ENCODE measurements around the gene CABP1. TPM values are rescaled to one million over a fixed set of nuclear protein-coding genes. Genes with fewer than 3 reads are reported as not detected.

CABP1 gene
- total and polyA plus RNA-seq, 2 of the 13 experiments (the other 11 are each of a cell fraction or from before 2014, with no cell fraction given), result not detected

DNA sequence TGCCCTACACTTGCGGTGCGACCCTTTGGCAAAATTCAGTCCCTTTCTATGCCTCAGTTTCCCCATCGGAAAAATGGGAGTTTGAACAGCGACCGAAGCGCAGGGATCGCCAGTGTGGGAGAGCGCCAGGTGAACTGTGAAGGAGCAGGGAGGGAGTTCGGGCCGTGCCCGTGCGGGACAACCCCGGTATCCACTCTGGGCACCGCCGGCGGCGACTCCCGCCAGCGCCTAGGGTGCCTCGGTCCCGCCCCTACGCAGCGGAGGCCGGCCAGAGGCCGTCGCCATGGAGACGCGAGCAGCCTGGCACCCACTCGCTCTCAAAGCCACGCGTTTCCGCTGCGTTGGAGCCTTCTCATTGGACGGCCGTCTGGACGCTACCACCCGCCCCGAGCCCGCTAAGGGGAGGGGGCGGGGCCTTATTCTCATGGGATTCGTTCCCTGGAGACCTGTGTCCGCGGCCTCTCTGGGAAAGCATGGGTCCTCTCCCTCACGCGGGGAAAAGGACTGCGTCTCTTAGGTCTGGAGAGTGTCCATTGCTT is 45.8 kb downstream of the CABP1 start (continued):
- TF ChIP-seq, protein P1, sequence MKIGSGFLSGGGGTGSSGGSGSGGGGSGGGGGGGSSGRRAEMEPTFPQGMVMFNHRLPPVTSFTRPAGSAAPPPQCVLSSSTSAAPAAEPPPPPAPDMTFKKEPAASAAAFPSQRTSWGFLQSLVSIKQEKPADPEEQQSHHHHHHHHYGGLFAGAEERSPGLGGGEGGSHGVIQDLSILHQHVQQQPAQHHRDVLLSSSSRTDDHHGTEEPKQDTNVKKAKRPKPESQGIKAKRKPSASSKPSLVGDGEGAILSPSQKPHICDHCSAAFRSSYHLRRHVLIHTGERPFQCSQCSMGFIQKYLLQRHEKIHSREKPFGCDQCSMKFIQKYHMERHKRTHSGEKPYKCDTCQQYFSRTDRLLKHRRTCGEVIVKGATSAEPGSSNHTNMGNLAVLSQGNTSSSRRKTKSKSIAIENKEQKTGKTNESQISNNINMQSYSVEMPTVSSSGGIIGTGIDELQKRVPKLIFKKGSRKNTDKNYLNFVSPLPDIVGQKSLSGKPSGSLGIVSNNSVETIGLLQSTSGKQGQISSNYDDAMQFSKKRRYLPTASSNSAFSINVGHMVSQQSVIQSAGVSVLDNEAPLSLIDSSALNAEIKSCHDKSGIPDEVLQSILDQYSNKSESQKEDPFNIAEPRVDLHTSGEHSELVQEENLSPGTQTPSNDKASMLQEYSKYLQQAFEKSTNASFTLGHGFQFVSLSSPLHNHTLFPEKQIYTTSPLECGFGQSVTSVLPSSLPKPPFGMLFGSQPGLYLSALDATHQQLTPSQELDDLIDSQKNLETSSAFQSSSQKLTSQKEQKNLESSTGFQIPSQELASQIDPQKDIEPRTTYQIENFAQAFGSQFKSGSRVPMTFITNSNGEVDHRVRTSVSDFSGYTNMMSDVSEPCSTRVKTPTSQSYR (CRISPR knock-in tag; IDR thresholded peaks at IDR 0.05; ENCODE audit: borderline replicate concordance), result no peak
- TF ChIP-seq SALL2 (CRISPR knock-in tag; IDR thresholded peaks at IDR 0.05) (no peak), POGZ (CRISPR knock-in tag; IDR thresholded peaks at IDR 0.05) (no peak), ZNF24 (IDR thresholded peaks at IDR 0.05) (no peak), KDM6A (CRISPR knock-in tag; IDR thresholded peaks at IDR 0.05; ENCODE audit: low read depth) (no peak), ZSCAN21 (CRISPR knock-in tag; IDR thresholded peaks at IDR 0.05; ENCODE audit: borderline replicate concordance) (peak; percentile 25; the same call in 1 of the 2 replicates), POLR2G (IDR thresholded peaks at IDR 0.05; ENCODE audit: low read depth, low read length) (no peak), KLF9 (CRISPR knock-in tag; IDR thresholded peaks at IDR 0.05; ENCODE audit: low read depth) (peak; percentile 89; the same call in 1 of the 2 replicates), ZNF124 (CRISPR knock-in tag; IDR thresholded peaks at IDR 0.05) (no peak), JUN (CRISPR knock-in tag; IDR thresholded peaks at IDR 0.05) (no peak), PHF8 (CRISPR knock-in tag; IDR thresholded peaks at IDR 0.05) (no peak; the same call in none of the 2 replicates), TOPORS (CRISPR knock-in tag; IDR thresholded peaks at IDR 0.05) (no peak), YEATS2 (CRISPR knock-in tag; IDR thresholded peaks at IDR 0.05; ENCODE audit: borderline replicate concordance) (0 out of 2 replicates have a peak, but pooled peaks have one; percentile 50), ATRX (CRISPR knock-in tag; IDR thresholded peaks at IDR 0.05; ENCODE audit: borderline replicate concordance) (no peak), KDM3A (CRISPR knock-in tag; IDR thresholded peaks at IDR 0.05; ENCODE audit: low read depth) (no peak), CEBPB (IDR thresholded peaks at IDR 0.05; ENCODE audit: borderline replicate concordance, low read depth, low read length) (no peak), ADNP (CRISPR knock-in tag; IDR thresholded peaks at IDR 0.05) (no peak), SPEN (CRISPR knock-in tag; IDR thresholded peaks at IDR 0.05; ENCODE audit: low read depth) (peak; percentile 4; the same call in 1 of the 2 replicates), ZNF878 (CRISPR knock-in tag; IDR thresholded peaks at IDR 0.05) (no peak), REL (CRISPR knock-in tag; conservative IDR thresholded peaks at IDR 0.05) (0 out of 2 replicates have a peak, but pooled peaks have one; percentile 4), HHEX (CRISPR knock-in tag; IDR thresholded peaks at IDR 0.05) (no peak), RARA (CRISPR knock-in tag; IDR thresholded peaks at IDR 0.05) (no peak)
- TF ChIP-seq, protein P2, sequence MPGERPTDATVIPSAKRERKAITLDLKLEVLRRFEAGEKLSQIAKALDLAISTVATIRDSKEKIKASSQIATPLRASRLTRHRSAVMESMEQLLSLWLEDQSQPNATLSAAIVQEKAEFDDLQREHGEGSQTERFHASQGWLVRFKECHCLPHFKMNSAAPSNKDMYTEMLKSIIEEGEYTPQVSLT (CRISPR knock-in tag; IDR thresholded peaks at IDR 0.05; ENCODE audit: borderline replicate concordance, low read depth), result 0 out of 2 replicates have a peak, but pooled peaks have one; percentile 52
- TF ChIP-seq, protein P3, sequence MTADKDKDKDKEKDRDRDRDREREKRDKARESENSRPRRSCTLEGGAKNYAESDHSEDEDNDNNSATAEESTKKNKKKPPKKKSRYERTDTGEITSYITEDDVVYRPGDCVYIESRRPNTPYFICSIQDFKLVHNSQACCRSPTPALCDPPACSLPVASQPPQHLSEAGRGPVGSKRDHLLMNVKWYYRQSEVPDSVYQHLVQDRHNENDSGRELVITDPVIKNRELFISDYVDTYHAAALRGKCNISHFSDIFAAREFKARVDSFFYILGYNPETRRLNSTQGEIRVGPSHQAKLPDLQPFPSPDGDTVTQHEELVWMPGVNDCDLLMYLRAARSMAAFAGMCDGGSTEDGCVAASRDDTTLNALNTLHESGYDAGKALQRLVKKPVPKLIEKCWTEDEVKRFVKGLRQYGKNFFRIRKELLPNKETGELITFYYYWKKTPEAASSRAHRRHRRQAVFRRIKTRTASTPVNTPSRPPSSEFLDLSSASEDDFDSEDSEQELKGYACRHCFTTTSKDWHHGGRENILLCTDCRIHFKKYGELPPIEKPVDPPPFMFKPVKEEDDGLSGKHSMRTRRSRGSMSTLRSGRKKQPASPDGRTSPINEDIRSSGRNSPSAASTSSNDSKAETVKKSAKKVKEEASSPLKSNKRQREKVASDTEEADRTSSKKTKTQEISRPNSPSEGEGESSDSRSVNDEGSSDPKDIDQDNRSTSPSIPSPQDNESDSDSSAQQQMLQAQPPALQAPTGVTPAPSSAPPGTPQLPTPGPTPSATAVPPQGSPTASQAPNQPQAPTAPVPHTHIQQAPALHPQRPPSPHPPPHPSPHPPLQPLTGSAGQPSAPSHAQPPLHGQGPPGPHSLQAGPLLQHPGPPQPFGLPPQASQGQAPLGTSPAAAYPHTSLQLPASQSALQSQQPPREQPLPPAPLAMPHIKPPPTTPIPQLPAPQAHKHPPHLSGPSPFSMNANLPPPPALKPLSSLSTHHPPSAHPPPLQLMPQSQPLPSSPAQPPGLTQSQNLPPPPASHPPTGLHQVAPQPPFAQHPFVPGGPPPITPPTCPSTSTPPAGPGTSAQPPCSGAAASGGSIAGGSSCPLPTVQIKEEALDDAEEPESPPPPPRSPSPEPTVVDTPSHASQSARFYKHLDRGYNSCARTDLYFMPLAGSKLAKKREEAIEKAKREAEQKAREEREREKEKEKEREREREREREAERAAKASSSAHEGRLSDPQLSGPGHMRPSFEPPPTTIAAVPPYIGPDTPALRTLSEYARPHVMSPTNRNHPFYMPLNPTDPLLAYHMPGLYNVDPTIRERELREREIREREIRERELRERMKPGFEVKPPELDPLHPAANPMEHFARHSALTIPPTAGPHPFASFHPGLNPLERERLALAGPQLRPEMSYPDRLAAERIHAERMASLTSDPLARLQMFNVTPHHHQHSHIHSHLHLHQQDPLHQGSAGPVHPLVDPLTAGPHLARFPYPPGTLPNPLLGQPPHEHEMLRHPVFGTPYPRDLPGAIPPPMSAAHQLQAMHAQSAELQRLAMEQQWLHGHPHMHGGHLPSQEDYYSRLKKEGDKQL (CRISPR knock-in tag; IDR thresholded peaks at IDR 0.05; ENCODE audit: low read depth), result no peak
